Measurements from ENCODE around the gene PHC1.
"Not testable (repeated sequence)": the region's sequence is repeated elsewhere in the genome, so short reads cannot be mapped to it uniquely, and the experiment has no call there.

PHC1 gene

GRCh38 chr12:8914033-8914715, at the start of gene PHC1:
Gene PHC1 (plus strand): TSS chr12:8914509. CDS start chr12:8917678, 3,169 bp downstream.
- peaks cover 59% of the 10 kb centered on the region for H3K4me1 ChIP-seq (ENCODE audit: control insufficient read depth, insufficient read depth, low read length)
- H3K36me3 ChIP-seq (ENCODE audit: control insufficient read depth, insufficient read depth, low read length), result peaks cover 33% of the 10 kb centered on the region
- not testable (repeated sequence) for H3K27me3 ChIP-seq (ENCODE audit: control insufficient read depth, insufficient read depth, low read length); H3K9me3 ChIP-seq (ENCODE audit: control insufficient read depth, insufficient read depth, low read length)
- H3K9ac ChIP-seq (ENCODE audit: low read depth, low read length), result peak within 1 kb of the TSS; percentile 88
- peak within 1 kb of the TSS; percentile 98 for H3K27ac ChIP-seq (ENCODE audit: low read depth, low read length)
- peak within 1 kb of the TSS; percentile 99 for H3K4me3 ChIP-seq (ENCODE audit: low read depth, low read length)

GRCh38 chr12:8866429-8866828, 47.9 kb upstream of the PHC1 start:
- H3K36me3 ChIP-seq (ENCODE audit: control insufficient read depth, insufficient read depth, low read length), result no peaks in the 10 kb centered on the region; the same call in 1 of the 2 replicates
- H3K27me3 ChIP-seq (ENCODE audit: control insufficient read depth, insufficient read depth, low read length), result no peaks in the 10 kb centered on the region
- no peaks in the 10 kb centered on the region for H3K4me1 ChIP-seq (ENCODE audit: control insufficient read depth, insufficient read depth, low read length)
- H3K9me3 ChIP-seq (ENCODE audit: control insufficient read depth, insufficient read depth, low read length), result no peaks in the 10 kb centered on the region
- no peak overlapping the region for H3K9ac ChIP-seq (ENCODE audit: low read depth, low read length)
- no peak overlapping the region for H3K27ac ChIP-seq (ENCODE audit: low read depth, low read length)
- H3K4me3 ChIP-seq (ENCODE audit: low read depth, low read length), result no peak overlapping the region

GRCh38 chr12:8867009-8867408, 47.3 kb upstream of the PHC1 start:
- H3K4me3 ChIP-seq (ENCODE audit: low read depth, low read length), result no peak overlapping the region
- H3K27me3 ChIP-seq (ENCODE audit: control insufficient read depth, insufficient read depth, low read length), result no peaks in the 10 kb centered on the region
- H3K4me1 ChIP-seq (ENCODE audit: control insufficient read depth, insufficient read depth, low read length), result no peaks in the 10 kb centered on the region
- H3K9ac ChIP-seq (ENCODE audit: low read depth, low read length), result no peak overlapping the region
- H3K36me3 ChIP-seq (ENCODE audit: control insufficient read depth, insufficient read depth, low read length), result no peaks in the 10 kb centered on the region; the same call in 1 of the 2 replicates
- no peak overlapping the region for H3K27ac ChIP-seq (ENCODE audit: low read depth, low read length)
- H3K9me3 ChIP-seq (ENCODE audit: control insufficient read depth, insufficient read depth, low read length), result no peaks in the 10 kb centered on the region

DNA sequence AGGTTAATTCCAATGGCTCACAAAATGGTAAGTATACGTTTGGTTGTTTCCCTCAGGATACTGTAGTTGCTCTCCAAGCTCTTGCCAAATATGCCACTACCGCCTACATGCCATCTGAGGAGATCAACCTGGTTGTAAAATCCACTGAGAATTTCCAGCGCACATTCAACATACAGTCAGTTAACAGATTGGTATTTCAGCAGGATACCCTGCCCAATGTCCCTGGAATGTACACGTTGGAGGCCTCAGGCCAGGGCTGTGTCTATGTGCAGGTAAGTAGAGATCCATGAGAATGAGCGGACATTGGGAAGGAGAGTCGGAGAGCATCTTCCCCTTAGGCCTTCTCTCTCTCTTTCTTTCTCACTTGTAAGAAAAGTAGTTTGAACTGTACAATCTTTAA, 46.5 kb upstream of the PHC1 start:
- H3K27me3 ChIP-seq (ENCODE audit: control insufficient read depth, insufficient read depth, low read length), result no peaks in the 10 kb centered on the region
- H3K9ac ChIP-seq (ENCODE audit: low read depth, low read length), result no peak overlapping the region
- H3K4me1 ChIP-seq (ENCODE audit: control insufficient read depth, insufficient read depth, low read length), result no peaks in the 10 kb centered on the region
- H3K9me3 ChIP-seq (ENCODE audit: control insufficient read depth, insufficient read depth, low read length), result no peaks in the 10 kb centered on the region
- no peak overlapping the region for H3K4me3 ChIP-seq (ENCODE audit: low read depth, low read length)
- no peak overlapping the region for H3K27ac ChIP-seq (ENCODE audit: low read depth, low read length)
- no peaks in the 10 kb centered on the region; the same call in 1 of the 2 replicates for H3K36me3 ChIP-seq (ENCODE audit: control insufficient read depth, insufficient read depth, low read length)

- no peaks in the 10 kb centered on the region for H3K4me1 ChIP-seq (ENCODE audit: control insufficient read depth, insufficient read depth, low read length)
- no peaks in the 10 kb centered on the region for H3K9me3 ChIP-seq (ENCODE audit: control insufficient read depth, insufficient read depth, low read length)
- H3K9ac ChIP-seq (ENCODE audit: low read depth, low read length), result no peak overlapping the region
- no peak overlapping the region for H3K4me3 ChIP-seq (ENCODE audit: low read depth, low read length)
- H3K27ac ChIP-seq (ENCODE audit: low read depth, low read length), result no peak overlapping the region
- no peaks in the 10 kb centered on the region; the same call in 1 of the 2 replicates for H3K36me3 ChIP-seq (ENCODE audit: control insufficient read depth, insufficient read depth, low read length)
- H3K27me3 ChIP-seq (ENCODE audit: control insufficient read depth, insufficient read depth, low read length), result no peaks in the 10 kb centered on the region
These were observed 43.7 kb upstream of the PHC1 start for GRCh38 chr12:8870586-8870985.

- no peaks in the 10 kb centered on the region for H3K27me3 ChIP-seq (ENCODE audit: control insufficient read depth, insufficient read depth, low read length)
- no peak overlapping the region for H3K27ac ChIP-seq (ENCODE audit: low read depth, low read length)
- no peaks in the 10 kb centered on the region for H3K9me3 ChIP-seq (ENCODE audit: control insufficient read depth, insufficient read depth, low read length)
- H3K4me3 ChIP-seq (ENCODE audit: low read depth, low read length), result no peak overlapping the region
- H3K9ac ChIP-seq (ENCODE audit: low read depth, low read length), result no peak overlapping the region
- no peaks in the 10 kb centered on the region; the same call in 1 of the 2 replicates for H3K36me3 ChIP-seq (ENCODE audit: control insufficient read depth, insufficient read depth, low read length)
- no peaks in the 10 kb centered on the region for H3K4me1 ChIP-seq (ENCODE audit: control insufficient read depth, insufficient read depth, low read length)
These were observed 43.2 kb upstream of the PHC1 start for GRCh38 chr12:8871068-8871467.

DNA sequence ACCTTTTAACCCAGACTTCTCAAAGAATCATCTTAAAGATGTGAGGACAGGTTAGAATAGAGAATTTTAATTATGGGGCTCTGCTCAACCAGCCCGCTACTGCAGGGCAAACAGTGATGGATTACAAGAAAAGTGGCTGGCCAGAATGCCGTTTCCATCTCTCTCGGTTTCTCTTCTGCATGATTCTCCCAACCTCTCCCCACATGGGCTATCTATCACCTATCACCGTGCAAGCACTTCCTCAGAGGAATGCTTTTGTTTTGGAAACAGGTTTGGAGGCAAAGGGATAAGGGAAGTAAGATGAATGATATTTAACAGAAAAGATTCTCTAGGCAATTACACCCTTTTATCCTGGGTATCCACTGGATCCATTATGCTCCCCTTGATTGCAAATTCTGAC, 37.4 kb upstream of the PHC1 start:
- Histone ChIP-seq H3K27ac (ENCODE audit: low read depth, low read length) (no peak overlapping the region), H3K36me3 (ENCODE audit: control insufficient read depth, insufficient read depth, low read length) (no peaks in the 10 kb centered on the region), H3K4me1 (ENCODE audit: control insufficient read depth, insufficient read depth, low read length) (peaks cover 12% of the 10 kb centered on the region), H3K9me3 (ENCODE audit: control insufficient read depth, insufficient read depth, low read length) (no peaks in the 10 kb centered on the region), H3K27me3 (ENCODE audit: control insufficient read depth, insufficient read depth, low read length) (no peaks in the 10 kb centered on the region), H3K9ac (ENCODE audit: low read depth, low read length) (no peak overlapping the region), H3K4me3 (ENCODE audit: low read depth, low read length) (no peak overlapping the region)

DNA sequence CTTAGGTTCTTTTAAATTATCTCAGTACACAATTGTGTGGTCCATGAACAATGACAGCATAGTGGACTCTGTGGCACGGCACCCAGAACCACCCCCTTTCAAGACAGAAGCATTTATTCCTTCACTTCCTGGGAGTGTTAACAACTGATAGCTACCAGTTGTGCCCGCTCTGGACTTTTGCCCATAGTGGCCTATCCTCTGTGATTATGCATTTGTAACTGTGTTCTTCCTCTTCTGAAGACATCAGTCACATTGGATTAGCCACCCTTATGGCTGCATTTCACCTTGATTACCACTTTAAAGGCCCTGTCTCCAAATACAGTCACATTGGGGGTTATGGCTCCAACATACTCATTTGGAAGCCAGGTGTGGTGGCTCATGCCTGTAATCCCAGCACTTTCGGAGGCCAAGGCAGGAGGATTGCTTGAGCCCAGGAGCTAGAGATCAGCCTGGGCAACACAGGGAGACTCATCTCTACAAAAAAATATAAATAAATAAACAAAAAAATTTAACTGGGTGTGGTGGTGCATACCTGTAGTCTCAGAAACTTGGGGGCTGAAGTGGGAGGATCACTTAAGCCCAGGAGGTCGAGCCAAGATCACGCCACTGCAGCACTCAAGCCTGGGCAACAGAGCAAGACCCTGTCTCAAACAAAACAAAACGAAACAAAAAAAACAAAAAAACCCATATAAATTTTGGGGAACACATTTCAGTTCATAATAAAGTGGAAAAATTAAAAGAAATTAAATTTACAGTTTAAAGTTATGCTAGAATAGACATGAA, 27.6 kb upstream of the PHC1 start:
- no peaks in the 10 kb centered on the region; the same call in 1 of the 2 replicates for H3K9me3 ChIP-seq (ENCODE audit: control insufficient read depth, insufficient read depth, low read length)
- H3K4me3 ChIP-seq (ENCODE audit: low read depth, low read length), result no peak overlapping the region
- no peaks in the 10 kb centered on the region for H3K36me3 ChIP-seq (ENCODE audit: control insufficient read depth, insufficient read depth, low read length)
- peaks cover 7% of the 10 kb centered on the region; the same call in 1 of the 2 replicates for H3K4me1 ChIP-seq (ENCODE audit: control insufficient read depth, insufficient read depth, low read length)
- H3K27ac ChIP-seq (ENCODE audit: low read depth, low read length), result no peak overlapping the region
- no peak overlapping the region for H3K9ac ChIP-seq (ENCODE audit: low read depth, low read length)
- H3K27me3 ChIP-seq (ENCODE audit: control insufficient read depth, insufficient read depth, low read length), result no peaks in the 10 kb centered on the region

- no peaks in the 10 kb centered on the region; the same call in 1 of the 2 replicates for H3K9me3 ChIP-seq (ENCODE audit: control insufficient read depth, insufficient read depth, low read length)
- peaks cover 7% of the 10 kb centered on the region; the same call in 1 of the 2 replicates for H3K4me1 ChIP-seq (ENCODE audit: control insufficient read depth, insufficient read depth, low read length)
- H3K27me3 ChIP-seq (ENCODE audit: control insufficient read depth, insufficient read depth, low read length), result no peaks in the 10 kb centered on the region
- H3K36me3 ChIP-seq (ENCODE audit: control insufficient read depth, insufficient read depth, low read length), result no peaks in the 10 kb centered on the region
- H3K9ac ChIP-seq (ENCODE audit: low read depth, low read length), result no peak overlapping the region
- H3K27ac ChIP-seq (ENCODE audit: low read depth, low read length), result no peak overlapping the region
- H3K4me3 ChIP-seq (ENCODE audit: low read depth, low read length), result no peak overlapping the region
These were observed 27.0 kb upstream of the PHC1 start for GRCh38 chr12:8887285-8887715.

GRCh38 chr12:8890313-8891085, 23.8 kb upstream of the PHC1 start:
- Histone ChIP-seq H3K36me3 (ENCODE audit: control insufficient read depth, insufficient read depth, low read length) (no peaks in the 10 kb centered on the region), H3K27me3 (ENCODE audit: control insufficient read depth, insufficient read depth, low read length) (no peaks in the 10 kb centered on the region), H3K4me3 (ENCODE audit: low read depth, low read length) (peak overlapping the region; percentile 61), H3K9ac (ENCODE audit: low read depth, low read length) (peak overlapping the region; percentile 65), H3K27ac (ENCODE audit: low read depth, low read length) (peak overlapping the region; percentile 11), H3K4me1 (ENCODE audit: control insufficient read depth, insufficient read depth, low read length) (peaks cover 10% of the 10 kb centered on the region), H3K9me3 (ENCODE audit: control insufficient read depth, insufficient read depth, low read length) (no peaks in the 10 kb centered on the region)

Data from HUES48 (cell line).